NB4 (cell line): Measurements from ENCODE around the gene PLEKHA5.
"Not testable (repeated sequence)": the region's sequence is repeated elsewhere in the genome, so short reads cannot be mapped to it uniquely, and the experiment has no call there.

Source experiments
- DNase-seq: peaks from one replicate; pipeline ENCODE4 v3.0.0; 2010; ENCODE audit warnings: low read depth
- H3K4me3 ChIP-seq: one replicate; pipeline ENCODE4 v1.5.1; 2011; ENCODE audit warnings: mild to moderate bottlenecking, low read depth, low read length, moderate library complexity
- MYC ChIP-seq: IDR thresholded peaks from 2 replicates; pipeline ENCODE4 v1.6.1; 2011; ENCODE audit warnings: low read depth, low read length
- POLR2A ChIP-seq: IDR thresholded peaks from 2 replicates; pipeline ENCODE4 v1.6.1; 2011; ENCODE audit warnings: mild to moderate bottlenecking; ENCODE audit not compliant: insufficient read length; ENCODE audit errors: extremely low read depth
- TF ChIP-seq, protein P1 (sequence below): IDR thresholded peaks from one replicate; pipeline ENCODE4 v1.5.1; 2012; ENCODE audit warnings: low read depth, low read length
- TF ChIP-seq, protein P2 (sequence below): IDR thresholded peaks from 2 replicates; pipeline ENCODE4 v1.6.1; 2011; ENCODE audit warnings: low read depth, low read length

The PLEKHA5 gene

DNA sequence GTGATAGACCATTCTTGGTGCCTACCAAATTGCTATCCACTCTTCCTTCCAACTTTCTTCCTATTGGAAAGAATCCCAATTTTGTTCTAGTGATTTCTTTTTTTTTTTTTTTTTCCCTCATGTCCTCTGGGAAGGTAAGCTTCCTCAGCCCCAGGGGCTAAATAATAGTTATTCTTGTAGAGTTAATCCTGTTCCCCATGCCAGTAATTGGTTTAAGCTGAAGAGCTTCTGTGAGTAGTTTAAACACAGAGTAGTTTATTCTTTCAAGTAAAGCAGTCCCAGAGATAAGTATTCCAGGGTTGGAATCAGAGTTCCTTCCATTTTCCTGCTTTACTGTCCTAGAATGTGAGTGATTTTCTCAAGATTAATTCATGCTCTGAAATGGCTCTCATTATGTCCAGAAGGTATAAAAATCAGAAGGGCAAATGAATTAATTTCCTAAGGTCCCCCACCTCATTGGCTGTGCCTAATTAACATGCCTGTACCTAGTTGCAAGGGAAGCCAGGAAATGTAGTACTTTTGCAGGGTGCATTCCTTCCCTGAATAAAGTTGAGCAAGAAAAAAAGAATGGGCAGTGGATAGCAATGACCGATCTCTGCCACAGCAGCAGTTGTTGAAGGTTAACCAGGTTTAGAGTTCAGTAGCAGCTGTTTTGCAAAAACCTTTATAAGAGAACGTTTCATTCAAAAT is 97.8 kb downstream of the PLEKHA5 start:
- TF ChIP-seq POLR2A, result no peak
- TF ChIP-seq, protein P1, sequence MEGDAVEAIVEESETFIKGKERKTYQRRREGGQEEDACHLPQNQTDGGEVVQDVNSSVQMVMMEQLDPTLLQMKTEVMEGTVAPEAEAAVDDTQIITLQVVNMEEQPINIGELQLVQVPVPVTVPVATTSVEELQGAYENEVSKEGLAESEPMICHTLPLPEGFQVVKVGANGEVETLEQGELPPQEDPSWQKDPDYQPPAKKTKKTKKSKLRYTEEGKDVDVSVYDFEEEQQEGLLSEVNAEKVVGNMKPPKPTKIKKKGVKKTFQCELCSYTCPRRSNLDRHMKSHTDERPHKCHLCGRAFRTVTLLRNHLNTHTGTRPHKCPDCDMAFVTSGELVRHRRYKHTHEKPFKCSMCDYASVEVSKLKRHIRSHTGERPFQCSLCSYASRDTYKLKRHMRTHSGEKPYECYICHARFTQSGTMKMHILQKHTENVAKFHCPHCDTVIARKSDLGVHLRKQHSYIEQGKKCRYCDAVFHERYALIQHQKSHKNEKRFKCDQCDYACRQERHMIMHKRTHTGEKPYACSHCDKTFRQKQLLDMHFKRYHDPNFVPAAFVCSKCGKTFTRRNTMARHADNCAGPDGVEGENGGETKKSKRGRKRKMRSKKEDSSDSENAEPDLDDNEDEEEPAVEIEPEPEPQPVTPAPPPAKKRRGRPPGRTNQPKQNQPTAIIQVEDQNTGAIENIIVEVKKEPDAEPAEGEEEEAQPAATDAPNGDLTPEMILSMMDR, result no peak
- TF ChIP-seq, protein P2, sequence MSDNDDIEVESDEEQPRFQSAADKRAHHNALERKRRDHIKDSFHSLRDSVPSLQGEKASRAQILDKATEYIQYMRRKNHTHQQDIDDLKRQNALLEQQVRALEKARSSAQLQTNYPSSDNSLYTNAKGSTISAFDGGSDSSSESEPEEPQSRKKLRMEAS, result no peak
- no peak for TF ChIP-seq MYC
- no peak overlapping the region for H3K4me3 ChIP-seq
- no peak for DNase-seq

DNA sequence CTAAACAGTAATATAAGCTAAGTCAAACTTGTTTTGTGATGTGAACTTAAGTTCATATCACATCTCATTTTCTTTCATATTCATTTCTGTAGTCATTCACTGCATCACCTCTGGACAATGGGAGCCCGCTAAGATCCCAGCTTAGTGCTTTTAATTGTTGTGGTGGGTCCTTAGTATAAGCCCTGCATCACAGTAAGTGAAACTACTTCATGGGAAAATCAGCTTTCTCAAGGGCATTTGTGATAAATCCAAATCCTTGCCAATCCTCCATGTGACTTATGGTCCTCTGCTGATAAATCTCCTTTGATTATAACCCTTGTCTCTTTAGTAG is 98.3 kb downstream of the PLEKHA5 start:
- TF ChIP-seq MYC, result no peak
- no peak for TF ChIP-seq POLR2A
- TF ChIP-seq, protein P2, result no peak
- TF ChIP-seq, protein P1, result no peak
- DNase-seq, result no peak
- no peak overlapping the region for H3K4me3 ChIP-seq

DNA sequence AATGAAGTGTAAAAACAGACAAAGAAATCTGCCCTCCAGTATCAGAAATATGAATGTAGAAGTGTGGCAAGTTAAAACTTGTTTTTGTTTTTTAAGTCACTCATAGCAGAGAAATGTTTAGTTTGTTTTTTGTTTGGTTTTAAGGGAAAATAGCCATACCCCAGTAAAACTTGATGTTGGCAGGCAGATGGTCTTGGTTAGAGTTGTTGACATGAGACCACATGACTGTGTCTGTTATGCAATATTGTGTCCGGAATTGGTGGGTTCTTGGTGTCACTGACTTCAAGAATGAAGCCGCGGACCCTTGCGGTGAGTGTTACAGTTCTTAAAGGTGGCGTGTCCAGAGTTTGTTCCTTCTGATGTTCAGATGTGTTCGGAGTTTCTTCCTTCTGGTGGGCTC is 99.5 kb downstream of the PLEKHA5 start:
- not testable (repeated sequence) for H3K4me3 ChIP-seq
- DNase-seq, result peak; percentile 33

DNA sequence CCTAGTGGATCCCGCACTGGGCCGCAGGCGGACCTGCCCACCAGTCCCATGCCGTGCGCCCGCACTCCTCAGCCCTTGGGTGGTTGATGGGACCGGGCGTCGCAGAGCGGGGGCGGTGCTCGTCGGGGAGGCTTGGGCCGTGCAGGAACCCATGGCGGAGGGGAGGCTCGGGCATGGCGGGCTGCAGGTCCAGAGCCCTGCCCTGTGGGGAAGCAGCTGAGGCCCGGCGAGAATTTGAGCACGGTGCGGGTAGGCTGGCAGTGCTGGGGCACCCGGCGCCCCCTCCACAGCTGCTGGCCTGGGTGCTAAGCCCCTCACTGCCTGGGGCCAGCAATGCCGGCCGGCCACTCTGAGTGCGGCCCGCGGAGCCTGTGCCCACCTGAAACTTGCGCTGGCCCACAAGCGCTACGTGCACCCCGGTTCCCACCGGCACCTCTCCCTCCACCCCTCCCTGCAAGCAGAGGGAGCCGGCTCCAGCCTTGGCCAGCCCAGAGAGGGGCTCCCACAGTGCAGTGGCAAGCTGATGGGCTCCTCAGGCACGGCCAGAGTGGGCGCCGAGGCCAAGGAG is 100.8 kb downstream of the PLEKHA5 start:
- TF ChIP-seq MYC, result no peak
- no peak for TF ChIP-seq POLR2A
- TF ChIP-seq, protein P2, result no peak
- TF ChIP-seq, protein P1, result no peak
- no peak overlapping the region for H3K4me3 ChIP-seq

DNA sequence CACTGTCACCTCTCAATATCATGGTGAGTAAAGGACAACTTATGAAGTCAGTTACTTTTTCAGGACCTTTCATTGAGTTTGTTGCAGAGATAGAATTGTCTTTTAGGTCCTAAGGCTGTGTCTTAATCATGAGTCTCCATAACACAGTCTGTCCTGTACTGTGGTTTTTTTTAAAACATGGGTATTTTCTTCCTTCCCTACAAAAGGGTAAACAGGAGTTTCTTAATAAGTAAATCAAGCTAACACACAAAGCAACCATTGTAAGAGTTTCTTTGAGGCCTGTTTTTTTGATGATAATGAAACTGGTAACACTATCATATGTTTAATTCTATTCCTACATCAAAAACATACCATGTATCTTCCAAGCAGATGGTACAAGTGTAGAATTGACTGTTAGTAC is 101.4 kb downstream of the PLEKHA5 start:
- no peak overlapping the region for H3K4me3 ChIP-seq
- TF ChIP-seq, protein P2, result no peak
- TF ChIP-seq, protein P1, result no peak
- TF ChIP-seq POLR2A (no peak), MYC (no peak)
- DNase-seq, result no peak

More for the DNA sequence above, 100.8 kb downstream of the PLEKHA5 start:
- no peak for DNase-seq

DNA sequence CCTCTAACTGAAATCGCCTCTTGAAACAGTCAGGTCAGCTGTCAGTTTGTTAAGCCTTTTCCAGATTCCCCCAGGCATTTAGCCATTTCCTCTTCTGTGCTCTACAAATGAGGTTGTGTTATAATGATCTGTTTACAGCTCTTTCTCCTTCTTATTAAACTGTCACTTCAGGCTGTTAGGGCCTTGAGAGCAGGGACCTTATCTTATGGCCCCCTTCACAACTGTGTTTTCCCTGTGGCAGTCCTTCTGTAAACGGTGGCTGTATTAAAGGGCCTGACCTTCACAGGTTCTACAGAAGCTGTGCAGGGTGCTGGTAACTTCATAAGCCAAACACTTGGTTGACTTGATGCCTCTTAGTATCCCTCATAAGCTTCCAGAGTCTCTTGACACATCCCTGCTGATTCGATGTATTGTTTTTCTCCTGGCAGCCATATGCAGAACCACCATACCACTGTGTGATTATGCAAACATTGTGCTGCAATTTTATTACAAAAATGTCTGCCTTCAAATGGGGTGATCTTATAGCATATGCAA is 104.7 kb downstream of the PLEKHA5 start:
- no peak for TF ChIP-seq MYC
- TF ChIP-seq, protein P1, result no peak
- TF ChIP-seq POLR2A, result no peak
- TF ChIP-seq, protein P2, result no peak
- DNase-seq, result peak; percentile 36
- no peak overlapping the region for H3K4me3 ChIP-seq
